Adipocyte (in vitro differentiated cells): Measurements from ENCODE around the gene TOR4A.

Experiments
- DNase-seq: peaks from one replicate; pipeline ENCODE4 v3.0.0-alpha.2; 2015; ENCODE audit warnings: low read depth
- H3K27me3 ChIP-seq: replicated peaks from 2 replicates; pipeline ENCODE4 v1.7.0; 2013; ENCODE audit warnings: mild to moderate bottlenecking, low read length, moderate library complexity; ENCODE audit not compliant: control insufficient read depth, insufficient read depth
- H3K36me3 ChIP-seq: 2 replicates; pipeline ENCODE4 v1.7.0; 2013; ENCODE audit warnings: low read length, mild to moderate bottlenecking, moderate library complexity; ENCODE audit not compliant: control insufficient read depth, insufficient read depth, severe bottlenecking
- H3K4me1 ChIP-seq: 2 replicates; pipeline ENCODE4 v1.7.0; 2013; ENCODE audit warnings: mild to moderate bottlenecking, low read length, moderate library complexity; ENCODE audit not compliant: control insufficient read depth, insufficient read depth
- H3K4me3 ChIP-seq: 2 replicates; pipeline ENCODE4 v1.7.0; 2013; ENCODE audit warnings: mild to moderate bottlenecking, low read length, moderate library complexity
- H3K9ac ChIP-seq: 2 replicates; pipeline ENCODE4 v1.7.0; 2013; ENCODE audit warnings: mild to moderate bottlenecking, low read length, moderate library complexity
- H3K9me3 ChIP-seq: 2 replicates; pipeline ENCODE4 v1.7.0; 2013; ENCODE audit warnings: mild to moderate bottlenecking, low read length, moderate library complexity; ENCODE audit not compliant: control insufficient read depth

TOR4A gene

DNA sequence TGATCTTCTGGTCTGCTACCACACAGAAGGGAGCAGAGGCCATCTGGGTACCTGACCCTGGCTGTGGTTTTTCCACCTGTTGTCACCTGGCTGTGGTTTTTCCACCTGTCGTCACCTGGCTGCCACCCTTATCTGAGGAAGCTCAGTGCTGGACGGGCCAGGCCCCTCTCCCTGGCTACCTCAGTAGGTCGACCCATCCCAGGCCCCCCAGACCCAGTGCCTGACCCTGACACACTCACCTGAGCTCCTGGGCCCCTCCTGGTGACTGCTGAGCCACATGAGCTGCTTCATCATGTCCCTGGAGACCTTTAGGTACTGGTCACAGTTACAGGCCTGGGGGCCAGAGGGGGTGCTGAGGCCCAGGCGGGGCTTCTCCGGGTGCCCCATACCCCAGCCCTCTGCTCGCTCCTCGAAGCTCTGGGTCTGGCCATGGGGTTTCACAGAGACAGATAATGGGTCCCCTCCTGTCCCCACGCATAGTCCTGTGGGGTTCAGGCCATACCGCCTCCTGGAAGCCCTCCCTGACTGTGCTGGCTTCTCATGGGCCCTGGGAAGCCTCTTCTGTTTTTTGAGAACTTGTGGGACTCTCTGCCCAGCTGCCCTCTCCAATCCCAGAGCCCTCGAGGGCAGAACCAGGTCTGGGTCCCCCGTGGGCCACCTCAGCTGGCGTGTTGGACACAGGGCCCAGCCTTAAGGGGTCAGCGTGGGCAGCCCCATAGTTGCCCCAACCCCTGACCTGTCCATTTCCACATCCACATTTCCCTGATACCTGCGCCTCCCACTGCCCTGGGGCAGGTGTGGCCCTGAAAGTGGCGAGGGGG is 32.1 kb downstream of the TOR4A start:
- no peak for DNase-seq
- Histone ChIP-seq H3K4me3 (no peak overlapping the region), H3K9me3 (no peaks in the 10 kb centered on the region), H3K4me1 (no peaks in the 10 kb centered on the region), H3K36me3 (no peaks in the 10 kb centered on the region), H3K27me3 (peaks cover 30% of the 10 kb centered on the region), H3K9ac (no peak overlapping the region)

DNA sequence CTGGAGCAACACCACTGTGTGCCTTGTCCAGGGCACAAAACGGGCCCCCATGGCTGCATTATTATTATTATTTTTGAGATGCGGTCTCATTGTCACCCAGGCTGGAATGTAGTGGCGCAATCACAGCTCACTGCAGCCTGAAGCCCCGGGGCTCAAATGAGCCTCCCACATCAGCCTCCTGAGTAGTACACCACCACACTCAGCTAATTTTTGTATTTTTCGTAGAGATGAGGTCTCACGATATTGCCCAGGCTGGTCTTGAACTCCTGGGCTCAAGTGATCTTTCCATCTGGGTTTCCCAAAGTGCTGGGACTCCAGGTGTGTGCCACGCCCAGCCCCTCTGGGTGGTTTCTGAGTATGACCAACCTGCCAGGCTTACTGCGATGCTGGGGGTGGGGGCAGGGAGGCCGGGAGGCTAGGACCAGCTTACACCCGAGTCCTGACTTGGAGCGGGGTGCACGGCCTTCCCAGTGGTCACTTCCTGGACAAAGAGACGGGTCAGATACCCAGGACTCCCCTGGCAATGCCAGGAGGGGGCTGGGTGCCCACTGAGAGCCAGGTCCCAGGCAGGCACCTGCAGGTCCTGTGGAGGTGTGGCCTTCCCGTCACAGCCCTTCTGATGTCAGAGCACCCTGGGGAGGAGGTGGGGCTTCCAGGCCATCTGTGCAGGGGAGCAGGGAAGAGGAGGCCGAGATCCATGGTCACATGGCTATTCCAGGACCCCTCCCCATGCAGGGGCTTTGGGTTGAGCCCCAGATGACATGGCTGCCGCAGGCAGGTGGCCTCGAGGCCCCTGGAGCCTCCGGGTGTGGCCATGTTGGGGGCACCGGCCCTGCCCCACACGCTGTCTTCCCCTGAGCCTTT is 32.9 kb downstream of the TOR4A start:
- DNase-seq, result no peak
- Histone ChIP-seq H3K4me3 (no peak overlapping the region), H3K9ac (no peak overlapping the region), H3K36me3 (no peaks in the 10 kb centered on the region), H3K27me3 (peaks cover 29% of the 10 kb centered on the region), H3K9me3 (no peaks in the 10 kb centered on the region), H3K4me1 (no peaks in the 10 kb centered on the region)

DNA sequence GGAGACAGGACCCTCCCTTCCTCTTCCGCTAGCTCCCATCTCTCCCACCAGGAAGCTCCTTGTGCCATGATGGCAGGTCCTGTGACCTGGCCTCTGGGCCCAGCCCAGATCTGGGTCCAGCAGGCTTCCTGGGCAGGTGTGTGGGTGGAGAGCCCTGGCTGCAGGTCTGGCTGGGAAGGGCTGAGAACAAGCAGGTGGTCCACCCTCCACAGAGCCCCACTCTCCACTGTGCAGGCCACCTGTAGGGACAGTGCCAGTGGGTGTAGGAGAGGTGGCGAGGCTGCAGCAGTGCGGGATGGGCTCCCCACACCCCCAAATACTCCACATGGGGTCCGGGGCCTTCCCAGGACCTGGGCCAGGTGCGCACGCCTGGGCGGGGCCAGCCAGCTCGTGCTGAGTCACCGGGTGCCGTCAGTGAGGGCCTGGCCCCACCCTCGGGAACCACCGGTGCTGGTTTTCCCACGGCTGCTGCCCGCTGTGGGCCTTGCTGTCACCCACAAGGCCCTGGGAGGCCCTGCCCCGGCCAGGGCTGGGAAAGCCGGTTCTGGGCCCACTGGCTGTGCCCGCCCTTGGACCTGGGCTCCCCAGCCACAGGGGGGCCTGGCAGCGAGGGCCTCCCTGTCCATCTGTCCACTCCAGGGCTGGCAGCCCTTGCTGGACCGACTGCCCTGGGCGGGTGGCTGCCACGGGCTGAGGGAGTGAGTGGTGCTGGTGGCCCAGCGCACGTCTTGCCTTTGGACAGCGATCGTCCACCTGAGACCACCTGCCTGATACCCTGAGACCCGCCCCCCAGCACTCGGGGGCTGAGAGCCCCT is 33.9 kb downstream of the TOR4A start:
- no peaks in the 10 kb centered on the region for H3K36me3 ChIP-seq
- H3K9ac ChIP-seq, result no peak overlapping the region
- H3K27me3 ChIP-seq, result peaks cover 23% of the 10 kb centered on the region
- no peaks in the 10 kb centered on the region for H3K9me3 ChIP-seq
- no peak for DNase-seq
- no peaks in the 10 kb centered on the region for H3K4me1 ChIP-seq
- H3K4me3 ChIP-seq, result no peak overlapping the region

DNA sequence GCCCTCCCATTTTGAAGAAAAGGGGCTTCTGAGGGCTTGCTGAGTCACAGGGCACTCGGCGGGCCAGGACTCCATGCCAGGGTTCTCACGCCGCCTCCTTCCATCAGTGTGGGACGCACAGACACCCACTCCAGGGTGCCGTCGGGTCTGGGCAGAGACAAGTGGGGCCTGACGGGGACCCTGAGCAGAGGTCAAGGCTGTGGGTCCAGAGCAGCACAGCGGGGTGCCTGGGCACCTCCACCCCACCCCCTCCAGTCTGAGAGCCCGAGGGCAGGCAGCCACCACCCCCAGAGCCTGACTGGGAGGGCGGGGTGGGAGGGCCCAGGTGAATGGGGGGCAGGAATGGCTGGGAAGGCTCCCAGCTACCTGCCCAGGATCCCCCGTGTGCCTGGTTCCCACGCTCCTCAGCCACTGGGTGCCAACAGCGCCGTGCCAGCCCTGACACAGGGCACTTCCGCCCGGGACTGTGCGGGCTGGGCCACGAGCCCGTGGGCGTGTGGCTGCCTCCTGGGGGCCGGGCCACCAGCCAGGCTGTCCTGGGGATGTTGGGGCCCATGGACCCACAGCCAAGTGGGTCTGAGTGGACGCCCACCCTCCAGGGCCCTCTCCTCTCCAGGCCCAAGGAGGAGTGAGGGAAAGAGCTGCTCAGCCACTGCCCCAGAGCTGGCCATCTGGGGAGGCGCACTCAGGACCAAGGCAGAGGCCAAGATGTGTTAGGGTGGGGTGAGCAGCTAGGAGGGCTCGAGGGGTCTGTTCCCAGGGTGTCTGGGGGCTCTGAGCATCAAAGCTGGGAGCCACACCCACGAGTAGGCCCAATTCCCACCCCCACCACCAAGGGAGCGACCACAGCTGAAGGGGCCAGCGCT is 34.7 kb downstream of the TOR4A start:
- Histone ChIP-seq H3K36me3 (no peaks in the 10 kb centered on the region), H3K9ac (no peak overlapping the region), H3K4me1 (no peaks in the 10 kb centered on the region), H3K27me3 (peaks cover 18% of the 10 kb centered on the region), H3K4me3 (no peak overlapping the region), H3K9me3 (no peaks in the 10 kb centered on the region)
- no peak for DNase-seq

DNA sequence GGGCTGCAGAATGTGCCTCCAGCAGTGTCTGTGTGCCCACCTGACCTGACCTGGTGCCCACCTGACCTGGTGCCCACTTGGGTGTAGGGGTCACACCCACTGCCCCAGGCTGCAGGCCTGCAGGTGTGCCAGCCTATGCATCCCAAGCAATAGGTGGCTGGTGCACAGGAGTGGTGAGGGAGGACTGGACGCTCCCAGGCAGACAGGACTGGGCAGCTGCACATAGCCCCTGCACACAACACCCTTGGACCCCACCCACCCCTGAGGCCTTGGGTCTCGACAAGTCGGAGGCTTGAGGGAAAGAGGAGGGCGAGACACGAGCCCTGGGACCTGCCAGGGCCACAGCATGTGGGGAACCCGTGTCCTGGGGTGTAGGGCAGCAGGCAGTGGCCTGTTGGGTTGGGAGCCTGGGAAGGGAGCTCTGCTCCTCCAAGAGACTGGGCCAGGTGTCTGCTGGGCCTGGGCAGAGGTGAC is 35.4 kb downstream of the TOR4A start:
- Histone ChIP-seq H3K9me3 (no peaks in the 10 kb centered on the region), H3K4me1 (no peaks in the 10 kb centered on the region), H3K4me3 (no peak overlapping the region), H3K27me3 (peaks cover 17% of the 10 kb centered on the region), H3K9ac (no peak overlapping the region), H3K36me3 (no peaks in the 10 kb centered on the region)
- no peak for DNase-seq

- no peaks in the 10 kb centered on the region for H3K9me3 ChIP-seq
- no peaks in the 10 kb centered on the region for H3K36me3 ChIP-seq
- DNase-seq, result no peak
- no peak overlapping the region for H3K4me3 ChIP-seq
- H3K4me1 ChIP-seq, result no peaks in the 10 kb centered on the region
- peaks cover 17% of the 10 kb centered on the region for H3K27me3 ChIP-seq
- no peak overlapping the region for H3K9ac ChIP-seq
Observed at GRCh38 chr9:137313326-137313936, 35.9 kb downstream of the TOR4A start.

- Histone ChIP-seq H3K4me3 (no peak overlapping the region), H3K4me1 (peaks cover 4% of the 10 kb centered on the region), H3K9me3 (no peaks in the 10 kb centered on the region), H3K36me3 (no peaks in the 10 kb centered on the region), H3K27me3 (peaks cover 15% of the 10 kb centered on the region), H3K9ac (no peak overlapping the region)
- DNase-seq, result no peak
Observed at GRCh38 chr9:137313956-137314560, 36.5 kb downstream of the TOR4A start.

DNA sequence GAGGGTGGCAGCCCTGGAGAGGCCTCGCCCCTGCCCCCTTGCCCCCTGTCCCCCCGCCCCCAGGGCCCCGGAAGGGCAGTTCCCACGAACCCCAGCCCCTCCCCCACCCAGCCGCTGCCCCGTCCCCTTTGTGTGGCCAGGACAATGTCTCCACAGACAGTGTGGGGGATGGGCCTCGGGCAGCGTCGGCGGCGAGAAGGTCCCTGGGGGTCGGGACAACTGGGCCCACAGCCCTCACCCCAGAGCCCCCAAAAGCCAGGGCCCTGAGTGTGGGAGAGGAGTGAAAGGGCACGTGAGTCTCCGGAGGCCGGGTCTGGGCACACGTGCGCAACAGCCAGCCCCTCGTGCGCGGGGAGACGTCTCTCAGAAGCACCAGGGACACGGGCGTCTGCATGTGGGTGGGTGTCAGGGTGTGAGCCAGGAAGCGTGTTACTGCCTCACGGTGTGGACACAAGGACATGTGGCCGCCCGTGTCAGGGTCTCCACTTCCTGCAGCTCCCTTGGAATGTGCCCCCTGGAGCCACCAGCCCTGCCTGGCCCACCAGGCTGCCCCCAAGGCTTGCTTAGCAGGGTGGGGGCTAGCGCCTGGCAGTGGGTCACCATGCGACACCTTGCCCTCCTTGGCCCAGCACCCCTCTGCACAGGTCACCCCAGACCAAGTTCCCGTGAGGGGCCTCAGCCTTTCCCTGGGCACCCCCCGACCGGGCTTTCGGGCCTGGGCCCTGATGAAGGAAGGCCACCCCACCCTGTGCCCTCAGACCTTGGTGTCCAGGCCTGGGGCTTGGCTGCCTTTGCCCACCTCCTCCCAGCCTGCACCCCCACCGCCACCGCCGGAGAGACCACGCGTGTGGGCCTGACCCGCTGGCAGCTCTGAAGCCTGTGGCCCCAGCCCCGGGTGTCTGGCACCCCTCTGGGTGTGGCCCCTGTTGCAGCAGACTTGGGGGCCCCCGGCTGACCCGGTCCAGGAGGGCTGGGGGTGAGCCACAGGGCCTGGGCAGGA is 37.3 kb downstream of the TOR4A start:
- Histone ChIP-seq H3K36me3 (no peaks in the 10 kb centered on the region), H3K9me3 (no peaks in the 10 kb centered on the region), H3K9ac (no peak overlapping the region), H3K4me1 (peaks cover 4% of the 10 kb centered on the region), H3K27me3 (peaks cover 10% of the 10 kb centered on the region), H3K4me3 (no peak overlapping the region)
- no peak for DNase-seq

- no peak overlapping the region for H3K9ac ChIP-seq
- DNase-seq, result no peak
- H3K4me3 ChIP-seq, result no peak overlapping the region
- H3K36me3 ChIP-seq, result no peaks in the 10 kb centered on the region
- H3K9me3 ChIP-seq, result no peaks in the 10 kb centered on the region
- H3K4me1 ChIP-seq, result peaks cover 4% of the 10 kb centered on the region
- peaks cover 11% of the 10 kb centered on the region for H3K27me3 ChIP-seq
Observed at GRCh38 chr9:137315581-137316011, 38.1 kb downstream of the TOR4A start.
